ENCODE results near the gene G6PC1. TPM values are rescaled to one million over a fixed set of nuclear protein-coding genes. Genes with fewer than 3 reads are reported as not detected.

Gene G6PC1
- total RNA-seq, 4 donors from 2014 or later, result not detected

GRCh38 chr17:42950044-42950783 lies 49.6 kb downstream of the G6PC1 start:
- WGBS, 2 donors, result 95% methylated on average over 13 of the region's 13 CpGs
- H3K27me3 ChIP-seq, result no peaks in the 10 kb centered on the region
- intact Hi-C loops (cut with DNase I), result no loop called here
- H3K9me3 ChIP-seq, result no peaks in the 10 kb centered on the region
- H3K4me3 ChIP-seq (replicated peaks in 1 of 3), result no peak overlapping the region
- TF ChIP-seq CTCF (IDR thresholded peaks at IDR 0.05) (no peak), POLR2A (IDR thresholded peaks at IDR 0.05) (no peak)
- H3K4me1 ChIP-seq, result peaks cover 11 to 13% of the 10 kb centered on the region in 2 donors
- no peak overlapping the region for H3K27ac ChIP-seq
- DNase-seq, result no peak
- H3K36me3 ChIP-seq, result peaks cover 31 to 48% of the 10 kb centered on the region in 2 donors

Small RNA genes lying within 50 kb of the gene (small RNA-seq; reads per million reads assigned to genes)
- gene RF00561 (not detected), gene RNU6-287P (not detected)

Other genes starting within 250 kb of the G6PC1 start
- 10 to 100 TPM; 20.4 to 38.7 (median 24.4) TPM for gene TUBG2, start 241.5 kb upstream of the G6PC1 start, total RNA-seq
- 10 to 100 TPM; 22.0 to 30.4 (median 26.4) TPM for gene PLEKHH3, start 223.8 kb upstream of the G6PC1 start, total RNA-seq
- 1 to 10 TPM; 2.0 to 3.6 (median 2.6) TPM for gene CCR10, start 219.0 kb upstream of the G6PC1 start, total RNA-seq
- 1 to 10 TPM; 2.3 to 4.2 (median 2.5) TPM for gene CNTNAP1, start 218.3 kb upstream of the G6PC1 start, total RNA-seq
- 10 to 100 TPM; 39.3 to 69.2 (median 56.4) TPM for gene EZH1, start 155.8 kb upstream of the G6PC1 start, total RNA-seq
- 10 to 100 TPM; 18.6 to 55.3 (median 25.7) TPM for gene RAMP2, start 139.6 kb upstream of the G6PC1 start, total RNA-seq
- 10 to 100 TPM; 38.5 to 71.2 (median 56.3) TPM for gene VPS25, start 127.3 kb upstream of the G6PC1 start, total RNA-seq
- gene WNK4, start 120.2 kb upstream of the G6PC1 start, total RNA-seq, result under 1 TPM in 2 of 4 donors, not detected in 2; 0.13 to 0.45 TPM
- gene COA3, start 102.1 kb upstream of the G6PC1 start, total RNA-seq, result 10 to 100 TPM; 46.4 to 94.4 (median 80.3) TPM
- under 1 TPM in 1 of 4 donors, not detected in 3; 0.27 TPM for gene CNTD1, start 101.9 kb upstream of the G6PC1 start, total RNA-seq
- gene BECN1, start 76.5 kb upstream of the G6PC1 start, total RNA-seq, result 100 to 1,000 TPM; 107 to 213 (median 120) TPM
- 100 to 1,000 TPM in 1 of 4 donors, 10 to 100 TPM in 3; 78.3 to 119 (median 85.4) TPM for gene PSME3, start 67.4 kb upstream of the G6PC1 start, total RNA-seq
- gene AOC2, start 56.2 kb upstream of the G6PC1 start, total RNA-seq, result 1 to 10 TPM in 3 of 4 donors, under 1 TPM in 1; 0.93 to 1.7 (median 1.3) TPM
- gene AOC3, start 49.6 kb upstream of the G6PC1 start, total RNA-seq, result 10 to 100 TPM in 1 of 4 donors, 1 to 10 TPM in 3; 4.2 to 11.6 (median 5.8) TPM
- 10 to 100 TPM; 25.6 to 37.9 (median 32.5) TPM for gene AARSD1, start 63.7 kb downstream of the G6PC1 start, total RNA-seq
- under 1 TPM in 3 of 4 donors, not detected in 1; 0.11 to 0.75 (median 0.54) TPM for gene PTGES3L, start 79.3 kb downstream of the G6PC1 start, total RNA-seq
- 10 to 100 TPM; 25.8 to 31.9 (median 28.4) TPM for gene RUNDC1, start 79.8 kb downstream of the G6PC1 start, total RNA-seq
- gene RPL27, start 97.6 kb downstream of the G6PC1 start, total RNA-seq, result 1,000 to 10,000 TPM in 2 of 4 donors, 100 to 1,000 TPM in 2; 425 to 1,406 (median 814) TPM
- gene IFI35, start 106.0 kb downstream of the G6PC1 start, total RNA-seq, result 10 to 100 TPM; 23.9 to 43.9 (median 35.8) TPM
- gene VAT1, start 121.6 kb downstream of the G6PC1 start, total RNA-seq, result 100 to 1,000 TPM; 118 to 153 (median 131) TPM
- 10 to 100 TPM in 2 of 4 donors, 1 to 10 TPM in 2; 5.2 to 14.8 (median 10.3) TPM for gene RND2, start 124.4 kb downstream of the G6PC1 start, total RNA-seq
- 10 to 100 TPM; 14.4 to 31.9 (median 25.4) TPM for gene BRCA1, start 224.6 kb downstream of the G6PC1 start, total RNA-seq

Data from thyroid gland (tissue), 4 donors.